GM12873 (cell line): ENCODE measurements around the gene KCNJ9.

Source experiments
- CTCF ChIP-seq: IDR thresholded peaks from 2 replicates; pipeline ENCODE4 v1.5.1; 2012; ENCODE audit warnings: low read depth, mild to moderate bottlenecking, moderate library complexity, low read length, control low read depth; ENCODE audit not compliant: insufficient read depth; ENCODE audit errors: missing control alignments

Gene KCNJ9

GRCh38 chr1:160137216-160137862 lies 56.0 kb downstream of the KCNJ9 start:
- no peak for TF ChIP-seq CTCF

GRCh38 chr1:160139840-160140239 lies 58.5 kb downstream of the KCNJ9 start:
- TF ChIP-seq CTCF = no peak
